Astrocyte of the spinal cord (primary cell): ENCODE results near the gene DNAL1.

ENCODE experiments used
- DNase-seq: peaks from one replicate; pipeline ENCODE4 v3.0.0; 2011; ENCODE audit warnings: low read depth, low spot score
- H3K4me3 ChIP-seq: 2 replicates; pipeline ENCODE4 v1.5.1; 2011; ENCODE audit warnings: low read depth, mild to moderate bottlenecking, low read length, moderate library complexity
- CTCF ChIP-seq: IDR thresholded peaks from 2 replicates; pipeline ENCODE4 v1.5.1; 2012; ENCODE audit warnings: low read depth, mild to moderate bottlenecking, low read length, inconsistent platforms
- in situ Hi-C: cut with HindIII; loops from 2 replicates; pipeline ENCODE4 v1.10.0; 2017; ENCODE audit warnings: low sequenced_read_pairs

DNAL1 gene

GRCh38 chr14:73678698-73679097 is 33.9 kb downstream of the DNAL1 start:
- in situ Hi-C loops, result no loop called here
- TF ChIP-seq CTCF, result no peak
- H3K4me3 ChIP-seq, result no peak overlapping the region
- no peak for DNase-seq

- DNase-seq, result no peak
- no peak overlapping the region for H3K4me3 ChIP-seq
- in situ Hi-C loops, result no loop called here
- no peak for TF ChIP-seq CTCF
Measured at GRCh38 chr14:73680821-73681220, 36.0 kb downstream of the DNAL1 start.

- no peak overlapping the region for H3K4me3 ChIP-seq
- no peak for DNase-seq
- no peak for TF ChIP-seq CTCF
- in situ Hi-C loops, result no loop called here
Measured at GRCh38 chr14:73684627-73685026, 39.8 kb downstream of the DNAL1 start.

GRCh38 chr14:73685328-73685727 is 40.5 kb downstream of the DNAL1 start:
- no peak for DNase-seq
- in situ Hi-C loops, result no loop called here
- TF ChIP-seq CTCF, result no peak
- H3K4me3 ChIP-seq, result no peak overlapping the region

- H3K4me3 ChIP-seq, result no peak overlapping the region
- TF ChIP-seq CTCF, result no peak
- in situ Hi-C loops, result no loop called here
- no peak for DNase-seq
Measured at GRCh38 chr14:73686901-73687300, 42.1 kb downstream of the DNAL1 start.

GRCh38 chr14:73694083-73694482 is 49.3 kb downstream of the DNAL1 start:
- no peak for DNase-seq
- no peak overlapping the region for H3K4me3 ChIP-seq
- in situ Hi-C loops, result no loop called here
- no peak for TF ChIP-seq CTCF

- in situ Hi-C loops, result no loop called here
- no peak for DNase-seq
Measured at GRCh38 chr14:73695082-73695481, 50.3 kb downstream of the DNAL1 start.

More at GRCh38 chr14:73695082-73695481, 50.3 kb downstream of the DNAL1 start:
- no peak overlapping the region for H3K4me3 ChIP-seq
- no peak for TF ChIP-seq CTCF
